Measurements from ENCODE around the gene RHO.

GRCh38 chr3:129520960-129521359 is 7.5 kb upstream of the RHO start:
- TF ChIP-seq, protein P1, sequence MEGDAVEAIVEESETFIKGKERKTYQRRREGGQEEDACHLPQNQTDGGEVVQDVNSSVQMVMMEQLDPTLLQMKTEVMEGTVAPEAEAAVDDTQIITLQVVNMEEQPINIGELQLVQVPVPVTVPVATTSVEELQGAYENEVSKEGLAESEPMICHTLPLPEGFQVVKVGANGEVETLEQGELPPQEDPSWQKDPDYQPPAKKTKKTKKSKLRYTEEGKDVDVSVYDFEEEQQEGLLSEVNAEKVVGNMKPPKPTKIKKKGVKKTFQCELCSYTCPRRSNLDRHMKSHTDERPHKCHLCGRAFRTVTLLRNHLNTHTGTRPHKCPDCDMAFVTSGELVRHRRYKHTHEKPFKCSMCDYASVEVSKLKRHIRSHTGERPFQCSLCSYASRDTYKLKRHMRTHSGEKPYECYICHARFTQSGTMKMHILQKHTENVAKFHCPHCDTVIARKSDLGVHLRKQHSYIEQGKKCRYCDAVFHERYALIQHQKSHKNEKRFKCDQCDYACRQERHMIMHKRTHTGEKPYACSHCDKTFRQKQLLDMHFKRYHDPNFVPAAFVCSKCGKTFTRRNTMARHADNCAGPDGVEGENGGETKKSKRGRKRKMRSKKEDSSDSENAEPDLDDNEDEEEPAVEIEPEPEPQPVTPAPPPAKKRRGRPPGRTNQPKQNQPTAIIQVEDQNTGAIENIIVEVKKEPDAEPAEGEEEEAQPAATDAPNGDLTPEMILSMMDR (IDR thresholded peaks at IDR 0.05; ENCODE audit: low read length) = no peak
- no peak for TF ChIP-seq EZH2 (optimal IDR thresholded peaks at IDR 0.05; ENCODE audit: low read depth, low read length)

Data from MM.1S (cell line).